HEK293T (cell line): ENCODE results near the gene LRRC7.

Source experiments
- BHLHE40 ChIP-seq: fragments of 450-650 bp; IDR thresholded peaks from 2 replicates; pipeline ENCODE4 v1.6.1; 2016; ENCODE audit warnings: mild to moderate bottlenecking, moderate library complexity, borderline replicate concordance
- ELF4 ChIP-seq: fragments of 450-650 bp; IDR thresholded peaks from 2 replicates; pipeline ENCODE4 v1.6.1; 2017; ENCODE audit warnings: antibody characterized with exemption
- FOXA1 ChIP-seq: fragments of 450-650 bp; IDR thresholded peaks from 2 replicates; pipeline ENCODE4 v1.6.1; 2016; ENCODE audit warnings: mild to moderate bottlenecking
- FOXK2 ChIP-seq: fragments of 450-650 bp; IDR thresholded peaks from 2 replicates; pipeline ENCODE4 v1.6.1; 2016; ENCODE audit warnings: mild to moderate bottlenecking
- HDGF ChIP-seq: fragments of 450-650 bp; IDR thresholded peaks from 2 replicates; pipeline ENCODE4 v1.6.1; 2017; ENCODE audit warnings: antibody characterized with exemption, borderline replicate concordance
- L3MBTL2 ChIP-seq: fragments of 450-650 bp; conservative IDR thresholded peaks from 2 replicates; pipeline ENCODE4 v1.6.1; 2016; ENCODE audit warnings: mild to moderate bottlenecking
- NFRKB ChIP-seq: fragments of 450-650 bp; IDR thresholded peaks from 2 replicates; pipeline ENCODE4 v1.6.1; 2016; ENCODE audit warnings: mild to moderate bottlenecking, moderate library complexity
- PKNOX1 ChIP-seq: fragments of 450-650 bp; IDR thresholded peaks from 2 replicates; pipeline ENCODE4 v1.6.1; 2016
- SP1 ChIP-seq: fragments of 450-650 bp; IDR thresholded peaks from 2 replicates; pipeline ENCODE4 v1.6.1; 2017
- TARDBP ChIP-seq: fragments of 450-650 bp; IDR thresholded peaks from 2 replicates; pipeline ENCODE4 v1.6.1; 2016

- TF ChIP-seq FOXK2 (no peak), FOXA1 (no peak), HDGF (no peak), PKNOX1 (no peak), L3MBTL2 (no peak), SP1 (no peak), ELF4 (no peak), NFRKB (no peak), TARDBP (no peak), BHLHE40 (no peak)
These were observed 523.2 kb downstream of the LRRC7 start for GRCh38 chr1:70090875-70091274.
